HG02610 (cell line): ENCODE data around the gene GBA3.

ENCODE experiments used
- ATAC-seq: cut with Tn5 transposase; IDR thresholded peaks from one replicate; pipeline ENCODE4 v1.9.1; 2021; ENCODE audit warnings: mild to moderate bottlenecking, moderate library complexity; ENCODE audit not compliant: unreplicated experiment

GBA3 gene

DNA sequence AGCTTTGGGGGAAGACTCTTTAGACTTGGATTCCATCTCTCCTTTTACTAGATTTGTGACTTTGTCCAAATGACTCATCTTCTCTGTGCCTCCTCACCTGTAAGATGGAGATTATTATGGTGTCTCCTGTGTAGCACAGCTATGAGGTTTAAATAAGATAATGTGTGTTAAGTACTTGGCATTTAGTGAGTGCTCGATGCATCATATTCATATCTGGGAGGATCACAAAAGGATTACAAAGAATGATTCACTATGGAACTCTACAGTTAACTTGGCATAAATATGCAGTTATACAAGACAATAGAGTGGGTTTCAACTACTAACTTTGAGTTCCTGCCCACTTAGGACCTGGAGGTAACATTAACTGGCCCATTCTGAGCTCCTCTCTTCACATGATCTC, 2.3 kb downstream of the GBA3 start:
- ATAC-seq: no peak

DNA sequence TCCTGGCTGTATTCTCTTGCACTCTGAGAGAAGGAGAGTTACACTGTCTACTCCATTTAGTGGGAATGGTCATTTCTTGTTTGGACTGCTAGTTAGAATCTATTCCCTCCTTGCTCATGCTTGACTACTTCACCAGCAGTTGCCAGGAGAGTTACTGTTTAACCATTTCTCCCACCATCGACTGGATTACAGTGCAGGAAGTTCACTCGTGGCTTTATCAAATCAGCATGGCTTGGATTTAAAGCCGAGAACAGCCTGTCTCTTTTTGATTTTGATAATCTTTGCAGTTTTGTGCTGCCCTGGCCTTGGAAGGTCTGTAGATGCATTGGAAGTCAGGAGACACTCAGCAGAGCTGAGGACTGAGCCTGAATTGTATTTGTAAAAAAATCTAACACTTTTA, 3.2 kb downstream of the GBA3 start:
- ATAC-seq: no peak

- ATAC-seq: no peak
These were observed 11.2 kb downstream of the GBA3 start for GRCh38 chr4:22703912-22704311.

DNA sequence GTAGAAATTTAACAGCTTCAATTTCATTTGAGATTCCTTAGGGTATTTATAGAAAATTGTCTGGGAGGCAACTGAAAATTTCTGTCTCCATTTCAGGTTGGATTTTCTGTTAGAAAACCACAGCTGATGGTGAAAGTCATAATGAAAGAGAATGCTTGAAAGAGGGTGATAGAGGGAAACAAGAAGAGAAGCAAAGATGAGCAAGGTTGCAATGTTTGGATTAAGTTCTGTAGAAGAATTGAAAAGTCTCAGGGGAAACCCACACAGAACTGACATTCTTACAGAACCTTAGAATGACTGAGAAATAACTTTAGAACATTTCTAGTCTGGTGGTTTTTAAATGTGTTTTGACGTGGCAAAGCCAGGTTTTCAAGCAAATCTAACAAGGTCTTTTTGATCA, 14.7 kb downstream of the GBA3 start:
- ATAC-seq: peak; percentile 73

DNA sequence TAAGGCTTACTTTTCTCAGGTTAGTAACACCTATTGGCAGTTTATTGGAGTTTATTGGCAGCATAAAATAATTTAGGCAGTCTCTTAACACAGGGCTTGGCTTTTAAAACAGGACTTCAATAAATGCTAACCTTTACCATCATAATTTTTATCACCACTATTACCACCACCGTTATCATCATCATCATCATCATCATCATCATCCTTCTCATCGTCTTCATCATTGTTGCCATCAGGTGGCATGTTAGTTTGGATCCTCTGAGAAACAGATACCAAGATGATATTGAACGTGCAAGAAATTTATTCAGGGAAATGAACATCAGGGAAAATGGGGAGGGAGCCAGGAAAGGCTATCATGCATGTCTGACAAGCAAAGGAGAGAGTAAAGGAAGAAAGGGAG, 16.2 kb downstream of the GBA3 start:
- ATAC-seq: no peak

DNA sequence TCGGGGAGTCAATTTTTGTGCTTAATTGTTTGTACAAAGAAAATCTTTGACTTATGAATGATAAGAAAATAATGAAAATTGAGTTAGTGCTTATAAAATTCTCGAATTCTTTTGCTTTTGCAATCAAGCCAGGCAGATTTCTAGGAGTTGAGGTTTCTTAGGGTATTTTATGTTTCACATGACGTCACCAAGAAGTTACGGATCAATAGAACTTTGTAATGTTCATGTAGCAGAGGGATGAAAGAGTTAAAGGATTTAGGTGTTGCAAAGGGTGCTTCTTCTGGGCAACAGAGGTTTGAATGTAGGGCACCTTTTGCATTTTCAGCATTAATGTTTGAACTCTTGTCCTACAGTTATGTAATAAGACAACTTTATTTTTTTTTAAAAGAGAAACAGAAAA, 19.4 kb downstream of the GBA3 start:
- ATAC-seq: no peak

DNA sequence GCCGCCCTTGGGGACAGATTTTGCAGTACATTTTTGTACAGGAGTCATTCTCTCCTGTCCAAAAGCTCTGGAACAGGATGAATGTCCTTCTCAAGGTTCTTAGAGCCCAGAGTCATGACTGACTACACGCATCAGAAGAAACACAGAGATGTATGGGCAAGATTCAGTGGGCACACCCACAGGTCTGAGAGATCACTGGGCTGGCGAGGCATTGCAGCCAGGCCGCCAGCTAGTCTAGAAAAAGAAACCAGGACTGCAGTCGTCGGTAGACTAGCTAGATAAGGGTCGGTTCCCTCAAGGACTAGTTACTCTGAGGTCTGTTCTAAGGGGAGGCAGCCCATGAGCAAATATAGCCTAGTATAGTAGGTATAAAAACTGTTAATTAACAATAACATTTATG, 19.8 kb downstream of the GBA3 start:
- ATAC-seq: no peak

DNA sequence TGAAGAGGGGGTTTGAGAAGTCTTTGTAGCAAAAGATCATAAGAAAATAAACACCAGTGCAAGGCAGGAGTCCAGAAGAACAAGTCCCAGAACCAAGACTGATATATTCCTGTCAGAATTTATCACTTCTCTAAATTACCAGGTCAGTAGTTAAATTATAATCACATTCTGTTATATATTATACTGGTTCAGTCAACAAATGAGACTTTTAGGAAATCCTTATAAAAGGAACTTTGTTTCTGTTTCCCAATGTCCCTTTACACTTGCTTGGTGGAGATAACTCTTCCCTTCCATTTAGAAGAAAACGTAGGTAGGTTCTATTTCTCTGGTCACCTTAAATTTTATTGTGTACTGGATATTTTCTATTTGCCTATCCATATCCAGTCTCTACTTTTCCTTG, 21.1 kb downstream of the GBA3 start:
- no peak for ATAC-seq

GRCh38 chr4:22719218-22719617, 26.5 kb downstream of the GBA3 start:
- ATAC-seq: no peak

DNA sequence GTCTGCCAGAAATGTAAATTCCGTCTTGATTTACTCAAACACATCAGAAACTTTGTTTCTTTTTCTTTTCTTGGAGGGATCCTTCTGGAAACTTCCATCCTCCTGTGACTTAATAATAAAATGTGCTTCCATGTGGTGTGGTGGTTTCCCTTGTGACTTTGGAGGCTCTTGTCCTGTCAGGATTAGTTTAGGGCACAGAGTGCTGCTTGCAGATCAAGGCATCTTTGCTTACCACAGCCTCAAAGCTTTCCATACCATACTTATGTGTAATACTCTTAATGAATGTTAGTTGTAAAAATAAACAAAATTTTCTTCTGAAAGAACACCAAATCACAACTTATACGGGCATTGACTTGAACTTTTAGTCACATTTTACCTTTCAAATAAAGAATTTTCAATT, 27.4 kb downstream of the GBA3 start:
- ATAC-seq: no peak

DNA sequence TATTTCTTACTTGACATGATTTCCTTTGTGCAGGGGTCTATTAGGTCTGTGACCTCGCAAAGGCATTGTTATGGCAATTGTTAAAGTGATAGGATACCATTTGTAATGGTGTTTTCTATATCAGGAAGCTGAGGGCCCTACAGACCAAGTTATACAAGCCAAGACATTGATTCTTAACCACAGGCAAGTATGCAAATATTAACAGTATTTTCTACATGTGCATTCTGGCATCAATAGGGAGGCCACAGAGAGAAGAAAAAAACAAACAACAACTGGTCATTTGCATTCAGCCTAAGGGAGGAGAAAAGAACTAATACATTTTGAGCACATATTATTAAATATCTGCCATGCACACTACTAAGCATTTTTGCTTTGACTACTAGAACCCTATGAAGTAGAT, 28.5 kb downstream of the GBA3 start:
- no peak for ATAC-seq

DNA sequence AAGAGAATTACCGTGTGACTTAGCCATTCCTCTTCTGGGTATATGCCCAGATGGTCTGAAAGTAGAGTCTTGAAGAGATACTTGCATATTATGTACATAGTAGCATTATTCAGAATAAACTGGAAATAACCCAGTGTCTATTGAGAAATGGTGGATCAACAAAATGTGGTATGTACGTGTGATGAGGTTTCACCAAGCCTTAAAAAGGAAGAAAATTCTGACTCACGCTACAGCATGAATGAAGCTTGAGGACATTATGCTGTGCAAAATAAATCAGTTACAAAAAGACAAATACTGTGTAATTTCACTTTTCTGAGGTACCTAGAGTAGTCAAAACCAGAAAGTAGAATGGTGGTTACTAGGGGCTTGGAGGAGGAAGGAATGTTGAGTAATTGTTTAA, 37.3 kb downstream of the GBA3 start:
- no peak for ATAC-seq

DNA sequence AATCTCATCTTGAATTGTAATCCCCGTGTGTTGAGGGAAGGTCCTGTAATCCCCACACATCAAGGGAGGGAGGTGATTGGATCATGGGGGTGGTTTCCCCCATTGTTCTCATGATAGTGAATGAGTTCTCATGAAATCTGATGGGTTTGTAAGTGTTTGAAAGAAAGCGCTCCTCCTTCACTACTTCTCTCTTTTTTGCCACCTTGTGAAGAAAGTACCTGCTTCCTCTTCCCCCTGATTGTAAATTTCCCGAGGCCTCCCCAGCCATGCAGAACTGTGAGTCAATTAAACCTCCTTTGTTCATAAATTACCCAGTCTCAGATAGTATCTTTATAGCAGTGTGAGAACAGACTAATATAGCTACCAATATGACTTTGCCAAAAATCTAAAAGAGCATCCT, 41.1 kb downstream of the GBA3 start:
- ATAC-seq: no peak

- ATAC-seq: no peak
These were observed 44.2 kb downstream of the GBA3 start for GRCh38 chr4:22736912-22737311.

DNA sequence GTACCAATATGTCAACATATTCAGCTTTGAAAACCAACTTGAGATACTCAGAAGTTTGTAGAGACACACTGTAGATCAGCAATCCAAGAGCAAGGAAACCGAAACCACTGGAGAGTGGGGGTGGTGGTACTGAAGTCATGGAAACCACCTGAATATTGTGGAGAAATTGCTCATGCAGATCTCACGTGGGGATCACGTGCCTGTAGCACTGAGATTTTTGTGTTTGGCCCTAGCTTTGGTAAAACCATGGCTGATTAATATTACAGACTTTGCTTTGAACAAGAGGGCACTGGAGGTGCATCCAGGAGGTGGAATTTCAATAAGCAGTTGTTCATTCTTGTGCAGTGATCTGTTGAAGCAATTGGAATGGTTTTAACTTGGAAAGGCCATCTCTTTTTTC, 47.2 kb downstream of the GBA3 start:
- no peak for ATAC-seq

GRCh38 chr4:22741744-22742143, 49.0 kb downstream of the GBA3 start:
- ATAC-seq: no peak

DNA sequence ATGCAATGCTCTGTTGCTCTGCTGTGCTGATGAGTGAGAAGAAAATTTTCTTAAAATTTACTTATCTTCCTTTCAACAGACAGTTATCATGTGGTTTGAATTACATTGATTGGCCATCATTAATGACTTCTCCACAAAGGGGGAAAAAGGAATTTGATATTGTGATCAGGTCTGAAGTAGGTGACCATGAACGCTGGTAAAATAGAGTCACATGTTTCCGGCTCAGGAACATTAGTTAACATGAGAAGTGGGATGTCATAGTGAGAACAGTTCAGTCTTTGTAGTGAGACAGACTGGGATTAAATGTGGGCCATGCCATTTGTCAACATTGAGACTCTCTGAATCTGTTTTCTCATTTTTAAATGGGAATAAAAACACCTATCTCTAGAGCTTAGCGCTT, 50.6 kb downstream of the GBA3 start:
- ATAC-seq: no peak

GRCh38 chr4:22744478-22745062, 51.8 kb downstream of the GBA3 start:
- ATAC-seq: no peak

GRCh38 chr4:22745234-22745633, 52.5 kb downstream of the GBA3 start:
- no peak for ATAC-seq

GRCh38 chr4:22754116-22754515, 61.4 kb downstream of the GBA3 start:
- ATAC-seq: no peak

DNA sequence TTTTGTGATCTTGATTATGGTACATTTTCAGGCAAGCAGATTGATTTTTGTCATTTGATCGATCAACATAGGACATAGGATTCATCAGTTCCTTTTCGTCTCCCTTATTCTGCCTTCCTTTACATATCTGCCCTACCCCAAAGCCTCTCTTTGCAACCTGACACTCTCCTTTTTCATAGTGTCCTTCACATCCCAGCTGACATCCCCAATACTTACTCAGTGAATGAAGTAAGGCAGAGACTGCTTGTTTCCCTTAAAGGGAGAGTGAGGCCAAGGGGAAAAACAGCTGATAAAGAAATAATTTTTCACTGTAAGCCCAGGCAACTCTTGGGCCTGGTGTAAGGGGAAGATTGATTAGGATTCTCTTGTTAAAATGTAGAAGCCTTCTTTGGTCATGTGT, 69.8 kb downstream of the GBA3 start:
- no peak for ATAC-seq

- no peak for ATAC-seq
These were observed 71.4 kb downstream of the GBA3 start for GRCh38 chr4:22764183-22764582.

GRCh38 chr4:22766068-22766467, 73.3 kb downstream of the GBA3 start:
- no peak for ATAC-seq
